ENCODE data around the gene GPR42.

- TF ChIP-seq, protein P1, sequence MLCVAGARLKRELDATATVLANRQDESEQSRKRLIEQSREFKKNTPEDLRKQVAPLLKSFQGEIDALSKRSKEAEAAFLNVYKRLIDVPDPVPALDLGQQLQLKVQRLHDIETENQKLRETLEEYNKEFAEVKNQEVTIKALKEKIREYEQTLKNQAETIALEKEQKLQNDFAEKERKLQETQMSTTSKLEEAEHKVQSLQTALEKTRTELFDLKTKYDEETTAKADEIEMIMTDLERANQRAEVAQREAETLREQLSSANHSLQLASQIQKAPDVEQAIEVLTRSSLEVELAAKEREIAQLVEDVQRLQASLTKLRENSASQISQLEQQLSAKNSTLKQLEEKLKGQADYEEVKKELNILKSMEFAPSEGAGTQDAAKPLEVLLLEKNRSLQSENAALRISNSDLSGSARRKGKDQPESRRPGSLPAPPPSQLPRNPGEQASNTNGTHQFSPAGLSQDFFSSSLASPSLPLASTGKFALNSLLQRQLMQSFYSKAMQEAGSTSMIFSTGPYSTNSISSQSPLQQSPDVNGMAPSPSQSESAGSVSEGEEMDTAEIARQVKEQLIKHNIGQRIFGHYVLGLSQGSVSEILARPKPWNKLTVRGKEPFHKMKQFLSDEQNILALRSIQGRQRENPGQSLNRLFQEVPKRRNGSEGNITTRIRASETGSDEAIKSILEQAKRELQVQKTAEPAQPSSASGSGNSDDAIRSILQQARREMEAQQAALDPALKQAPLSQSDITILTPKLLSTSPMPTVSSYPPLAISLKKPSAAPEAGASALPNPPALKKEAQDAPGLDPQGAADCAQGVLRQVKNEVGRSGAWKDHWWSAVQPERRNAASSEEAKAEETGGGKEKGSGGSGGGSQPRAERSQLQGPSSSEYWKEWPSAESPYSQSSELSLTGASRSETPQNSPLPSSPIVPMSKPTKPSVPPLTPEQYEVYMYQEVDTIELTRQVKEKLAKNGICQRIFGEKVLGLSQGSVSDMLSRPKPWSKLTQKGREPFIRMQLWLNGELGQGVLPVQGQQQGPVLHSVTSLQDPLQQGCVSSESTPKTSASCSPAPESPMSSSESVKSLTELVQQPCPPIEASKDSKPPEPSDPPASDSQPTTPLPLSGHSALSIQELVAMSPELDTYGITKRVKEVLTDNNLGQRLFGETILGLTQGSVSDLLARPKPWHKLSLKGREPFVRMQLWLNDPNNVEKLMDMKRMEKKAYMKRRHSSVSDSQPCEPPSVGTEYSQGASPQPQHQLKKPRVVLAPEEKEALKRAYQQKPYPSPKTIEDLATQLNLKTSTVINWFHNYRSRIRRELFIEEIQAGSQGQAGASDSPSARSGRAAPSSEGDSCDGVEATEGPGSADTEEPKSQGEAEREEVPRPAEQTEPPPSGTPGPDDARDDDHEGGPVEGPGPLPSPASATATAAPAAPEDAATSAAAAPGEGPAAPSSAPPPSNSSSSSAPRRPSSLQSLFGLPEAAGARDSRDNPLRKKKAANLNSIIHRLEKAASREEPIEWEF (IDR thresholded peaks at IDR 0.05; ENCODE audit: insufficient replicate concordance, low read depth, low read length): no peak
- TF ChIP-seq, protein P2, sequence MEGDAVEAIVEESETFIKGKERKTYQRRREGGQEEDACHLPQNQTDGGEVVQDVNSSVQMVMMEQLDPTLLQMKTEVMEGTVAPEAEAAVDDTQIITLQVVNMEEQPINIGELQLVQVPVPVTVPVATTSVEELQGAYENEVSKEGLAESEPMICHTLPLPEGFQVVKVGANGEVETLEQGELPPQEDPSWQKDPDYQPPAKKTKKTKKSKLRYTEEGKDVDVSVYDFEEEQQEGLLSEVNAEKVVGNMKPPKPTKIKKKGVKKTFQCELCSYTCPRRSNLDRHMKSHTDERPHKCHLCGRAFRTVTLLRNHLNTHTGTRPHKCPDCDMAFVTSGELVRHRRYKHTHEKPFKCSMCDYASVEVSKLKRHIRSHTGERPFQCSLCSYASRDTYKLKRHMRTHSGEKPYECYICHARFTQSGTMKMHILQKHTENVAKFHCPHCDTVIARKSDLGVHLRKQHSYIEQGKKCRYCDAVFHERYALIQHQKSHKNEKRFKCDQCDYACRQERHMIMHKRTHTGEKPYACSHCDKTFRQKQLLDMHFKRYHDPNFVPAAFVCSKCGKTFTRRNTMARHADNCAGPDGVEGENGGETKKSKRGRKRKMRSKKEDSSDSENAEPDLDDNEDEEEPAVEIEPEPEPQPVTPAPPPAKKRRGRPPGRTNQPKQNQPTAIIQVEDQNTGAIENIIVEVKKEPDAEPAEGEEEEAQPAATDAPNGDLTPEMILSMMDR (IDR thresholded peaks at IDR 0.05 in 2 of 3, conservative IDR thresholded peaks at IDR 0.05 in 1 of 3; ENCODE audit: control insufficient read depth in 2 of 3, extremely low read depth in 1 of 3, insufficient read depth in 1 of 3, low read depth in 3 of 3, low read length in 3 of 3): no peak
- TF ChIP-seq ETV6 (conservative IDR thresholded peaks at IDR 0.05 in 1 of 2, IDR thresholded peaks at IDR 0.05 in 1 of 2; ENCODE audit: borderline replicate concordance in 1 of 2, low read depth in 1 of 2): no peak
- TF ChIP-seq POLR2AphosphoS5 (IDR thresholded peaks at IDR 0.05; ENCODE audit: low read length): no peak
- TF ChIP-seq SUZ12 (IDR thresholded peaks at IDR 0.05; ENCODE audit: unreplicated experiment): no peak
- TF ChIP-seq BCL3 (IDR thresholded peaks at IDR 0.05; ENCODE audit: borderline replicate concordance, insufficient read depth, low read depth, low read length, poor library complexity, severe bottlenecking): no peak
These were observed 8.4 kb upstream of the GPR42 start for GRCh38 chr19:35362261-35363000.

Data from GM12878 (cell line).